OCI-LY1 (cell line): ENCODE measurements around the gene STK32C.

ENCODE experiments used
- CTCF ChIP-seq: fragments of 200-600 bp; sonication (generic), shearing (Covaris generic); IDR thresholded peaks from 2 replicates; pipeline ENCODE4 v1.5.1; 2017; ENCODE audit warnings: mild to moderate bottlenecking, antibody characterized with exemption, low read length, moderate library complexity, mixed read lengths
- EZH2 ChIP-seq: fragments of 200-600 bp; sonication (generic), shearing (Covaris generic); IDR thresholded peaks from 2 replicates; pipeline ENCODE4 v1.8.0; 2017; ENCODE audit warnings: borderline replicate concordance, mixed run types, mild to moderate bottlenecking, antibody characterized with exemption, low read length, moderate library complexity, mixed read lengths

DNA sequence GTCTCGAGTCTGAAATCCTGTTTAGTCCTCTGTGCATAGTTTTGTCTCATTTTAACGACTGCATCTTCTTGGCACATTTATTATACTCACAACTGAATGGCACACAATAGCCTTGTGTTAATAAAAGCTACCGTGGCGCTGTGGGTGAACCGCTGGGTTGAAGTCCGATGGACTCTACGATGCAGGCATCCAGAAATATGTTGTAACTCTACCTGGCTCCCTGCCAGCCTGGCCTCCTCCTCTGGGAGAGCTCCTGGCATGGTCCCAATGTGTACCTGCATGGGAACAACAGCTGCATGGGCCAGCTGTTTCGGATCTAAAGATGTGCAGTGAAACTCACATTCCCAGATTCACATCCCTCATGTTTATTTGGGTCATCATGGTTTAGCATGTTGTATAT lies 124.7 kb downstream of the STK32C start:
- TF ChIP-seq CTCF (no peak), EZH2 (no peak)
